HG02678 (cell line): Measurements from ENCODE around the gene PTPN13.

ENCODE experiments used
- ATAC-seq: cut with Tn5 transposase; IDR thresholded peaks from one replicate; pipeline ENCODE4 v1.9.1; 2021; ENCODE audit warnings: mild to moderate bottlenecking, moderate library complexity; ENCODE audit not compliant: unreplicated experiment

PTPN13 gene, protein sequence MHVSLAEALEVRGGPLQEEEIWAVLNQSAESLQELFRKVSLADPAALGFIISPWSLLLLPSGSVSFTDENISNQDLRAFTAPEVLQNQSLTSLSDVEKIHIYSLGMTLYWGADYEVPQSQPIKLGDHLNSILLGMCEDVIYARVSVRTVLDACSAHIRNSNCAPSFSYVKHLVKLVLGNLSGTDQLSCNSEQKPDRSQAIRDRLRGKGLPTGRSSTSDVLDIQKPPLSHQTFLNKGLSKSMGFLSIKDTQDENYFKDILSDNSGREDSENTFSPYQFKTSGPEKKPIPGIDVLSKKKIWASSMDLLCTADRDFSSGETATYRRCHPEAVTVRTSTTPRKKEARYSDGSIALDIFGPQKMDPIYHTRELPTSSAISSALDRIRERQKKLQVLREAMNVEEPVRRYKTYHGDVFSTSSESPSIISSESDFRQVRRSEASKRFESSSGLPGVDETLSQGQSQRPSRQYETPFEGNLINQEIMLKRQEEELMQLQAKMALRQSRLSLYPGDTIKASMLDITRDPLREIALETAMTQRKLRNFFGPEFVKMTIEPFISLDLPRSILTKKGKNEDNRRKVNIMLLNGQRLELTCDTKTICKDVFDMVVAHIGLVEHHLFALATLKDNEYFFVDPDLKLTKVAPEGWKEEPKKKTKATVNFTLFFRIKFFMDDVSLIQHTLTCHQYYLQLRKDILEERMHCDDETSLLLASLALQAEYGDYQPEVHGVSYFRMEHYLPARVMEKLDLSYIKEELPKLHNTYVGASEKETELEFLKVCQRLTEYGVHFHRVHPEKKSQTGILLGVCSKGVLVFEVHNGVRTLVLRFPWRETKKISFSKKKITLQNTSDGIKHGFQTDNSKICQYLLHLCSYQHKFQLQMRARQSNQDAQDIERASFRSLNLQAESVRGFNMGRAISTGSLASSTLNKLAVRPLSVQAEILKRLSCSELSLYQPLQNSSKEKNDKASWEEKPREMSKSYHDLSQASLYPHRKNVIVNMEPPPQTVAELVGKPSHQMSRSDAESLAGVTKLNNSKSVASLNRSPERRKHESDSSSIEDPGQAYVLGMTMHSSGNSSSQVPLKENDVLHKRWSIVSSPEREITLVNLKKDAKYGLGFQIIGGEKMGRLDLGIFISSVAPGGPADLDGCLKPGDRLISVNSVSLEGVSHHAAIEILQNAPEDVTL (N-terminal part only)

DNA sequence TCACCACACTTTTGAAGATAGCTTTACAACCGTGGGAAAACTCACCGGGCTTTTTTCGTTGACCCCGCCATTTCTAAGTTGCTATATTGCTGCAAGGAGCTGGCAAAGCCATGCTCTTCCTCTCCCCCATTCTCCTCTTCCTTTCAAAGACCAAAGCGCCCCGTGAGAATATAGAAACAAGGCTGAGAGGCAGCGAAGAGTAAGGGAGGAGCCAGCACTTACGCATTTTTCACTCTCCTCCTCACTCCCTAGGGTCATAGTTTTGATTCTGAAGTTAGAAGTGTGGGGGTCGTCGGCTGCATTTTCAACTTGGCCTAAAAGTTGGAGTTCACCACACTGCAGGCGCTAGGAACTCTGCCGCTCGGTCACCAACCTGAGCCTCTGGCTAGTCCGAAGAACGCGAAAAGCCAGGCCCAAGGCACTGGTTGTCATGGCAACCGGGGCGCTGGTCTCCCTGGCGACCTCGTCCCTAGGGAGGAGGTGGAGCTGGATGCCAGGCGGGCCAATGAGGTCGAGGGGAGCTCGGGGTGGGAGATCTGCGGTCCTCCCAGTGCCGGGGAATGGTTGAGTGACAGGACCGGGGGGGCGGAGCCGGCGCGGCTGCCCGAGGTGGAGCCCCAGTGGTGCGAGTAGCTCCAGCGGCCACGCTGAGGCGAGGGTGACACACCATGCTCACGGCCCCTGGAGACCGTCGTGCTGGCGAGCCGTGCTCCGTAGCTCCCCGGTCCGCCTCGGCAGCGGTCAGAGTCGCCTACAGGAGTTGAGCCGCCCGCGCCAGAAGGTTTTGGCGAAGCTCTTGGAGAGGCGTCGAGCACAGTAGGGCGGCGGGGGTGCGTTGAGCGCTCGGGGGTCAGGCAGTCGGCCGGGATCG lies at the start of gene PTPN13:
TSS of gene PTPN13 (plus strand) at position 628 of the 871 bp plus-strand sequence. CDS start 40,942 bp downstream, outside the sequence.
- ATAC-seq = peak; percentile 96

DNA sequence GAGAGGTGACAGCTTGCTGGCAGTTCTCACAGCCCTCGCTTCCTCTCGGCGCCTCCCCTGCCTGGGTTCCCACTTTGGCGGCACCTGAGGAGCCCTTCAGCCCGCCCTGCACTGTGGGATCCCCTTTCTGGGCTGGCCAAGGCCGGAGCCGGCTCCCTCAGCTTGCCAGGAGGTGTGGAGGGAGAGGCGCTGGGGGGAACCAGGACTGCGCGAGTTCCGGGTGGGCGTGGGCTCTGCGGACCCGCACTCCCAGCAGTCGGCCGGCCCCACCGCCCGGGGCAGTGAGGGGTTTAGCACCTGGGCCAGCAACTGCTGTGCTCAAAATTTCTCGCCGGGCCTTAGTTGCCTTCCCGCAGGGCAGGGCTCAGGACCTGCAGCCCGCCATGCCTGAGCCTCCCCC lies 47.0 kb upstream of the PTPN13 start:
- no peak for ATAC-seq

DNA sequence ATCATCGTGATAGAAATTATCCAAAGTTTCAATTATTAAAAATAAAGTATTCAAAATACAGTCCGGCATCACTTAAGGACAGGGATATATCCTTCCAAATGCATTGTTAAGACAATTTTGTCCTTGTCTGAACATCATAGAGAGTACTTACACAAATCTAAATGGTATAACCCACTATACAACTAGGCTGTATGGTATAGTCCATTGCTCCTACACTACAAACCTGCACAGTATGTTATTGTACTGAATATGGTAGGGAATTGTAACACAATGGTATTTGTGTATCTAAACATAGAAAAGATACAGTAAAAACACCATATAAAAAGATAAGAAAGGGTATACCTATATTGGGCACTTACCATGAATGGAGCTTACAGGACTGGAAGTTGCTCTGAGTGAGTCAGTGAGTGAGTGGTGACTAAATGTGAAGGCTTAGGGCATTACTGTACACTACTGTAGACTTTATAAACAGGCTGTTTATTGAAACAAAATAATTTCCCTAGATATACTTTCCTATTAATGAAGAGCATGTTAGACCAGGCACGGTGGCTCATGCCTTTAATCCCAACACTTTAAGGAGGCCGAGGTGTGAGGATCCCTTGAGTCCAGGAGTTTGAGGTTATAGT lies 44.8 kb upstream of the PTPN13 start:
- no peak for ATAC-seq

DNA sequence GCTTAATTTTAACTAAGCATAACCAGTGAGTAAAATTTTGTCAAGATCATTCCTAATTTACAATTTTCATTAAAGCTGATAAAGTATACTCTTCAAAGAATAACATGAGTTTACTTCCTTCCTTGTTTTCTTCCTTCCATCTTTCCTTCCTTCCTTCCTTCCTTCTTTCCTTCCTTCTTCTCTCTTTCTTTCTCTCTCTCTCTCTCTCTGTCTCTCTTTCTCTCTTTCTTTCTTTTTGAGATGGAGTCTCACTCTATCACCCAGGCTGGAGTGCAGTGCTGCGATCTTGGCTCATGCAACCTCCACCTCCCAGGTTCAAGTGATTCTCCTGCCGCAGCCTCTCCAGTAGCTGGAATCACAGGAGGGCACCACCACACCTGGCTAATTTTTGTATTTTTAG lies 42.7 kb upstream of the PTPN13 start:
- no peak for ATAC-seq

DNA sequence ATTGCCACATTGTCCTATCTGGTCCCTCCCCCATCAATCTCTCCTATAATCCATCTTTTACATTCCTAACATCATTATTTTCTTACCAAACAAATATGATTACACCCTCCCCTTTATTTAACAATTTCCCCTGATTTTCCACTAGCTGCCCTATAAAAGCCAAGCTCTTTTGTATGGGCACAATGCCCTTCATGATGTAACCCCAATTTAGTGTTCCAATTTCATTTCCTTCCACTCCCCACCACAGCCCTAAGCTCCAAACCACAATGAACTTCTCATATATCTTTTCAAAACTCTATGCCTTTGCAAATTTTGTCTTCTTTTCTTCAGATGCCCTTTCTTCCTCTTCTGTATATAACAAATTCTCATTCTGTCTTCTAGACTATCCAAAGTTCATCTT lies 39.5 kb upstream of the PTPN13 start:
- no peak for ATAC-seq

DNA sequence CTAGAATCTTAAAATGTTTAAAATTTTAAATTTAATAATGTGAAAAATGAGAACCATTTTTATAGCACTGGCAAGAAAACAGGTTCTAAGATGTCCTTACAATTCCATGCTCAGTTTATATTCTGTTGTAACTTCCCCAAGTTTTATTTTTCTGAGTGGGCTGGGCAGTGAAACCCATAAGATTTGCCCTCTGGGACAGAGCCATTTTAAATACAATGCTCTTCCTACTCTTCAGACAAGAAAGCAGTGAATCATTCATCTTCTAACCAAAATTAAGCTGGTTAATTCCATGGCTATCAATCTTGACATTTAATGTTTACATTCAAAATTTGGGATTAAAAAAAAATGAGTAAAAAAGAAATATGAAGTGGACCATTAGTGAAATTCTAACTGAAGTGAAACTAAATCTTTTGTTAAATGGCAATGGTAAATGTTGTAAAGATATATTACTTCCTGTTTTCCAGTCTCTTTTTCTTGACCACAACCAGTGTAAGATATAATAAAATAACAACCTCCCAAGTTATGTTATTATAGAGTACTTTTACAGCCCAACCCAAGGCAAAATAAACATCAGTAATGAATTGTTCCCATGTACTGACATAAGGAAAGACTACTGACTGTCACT lies 37.2 kb upstream of the PTPN13 start:
- no peak for ATAC-seq

DNA sequence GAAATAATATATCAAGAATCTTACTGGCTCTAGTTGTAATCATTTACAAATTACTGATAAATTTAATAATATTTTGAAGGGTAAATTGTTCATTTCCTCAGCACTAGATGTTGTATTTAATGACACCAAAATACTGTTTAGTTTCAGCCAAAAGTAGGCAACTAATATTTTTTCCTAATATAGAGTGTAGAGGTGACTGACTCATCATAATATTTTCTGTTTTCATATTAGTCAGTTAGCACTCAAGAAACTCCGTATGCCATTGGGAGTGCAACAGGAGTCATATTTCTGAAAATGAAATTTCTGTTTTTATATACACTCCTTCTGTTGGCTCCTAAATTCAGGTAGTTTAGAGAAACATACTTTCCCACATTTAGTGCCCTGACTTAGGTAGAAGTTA lies 36.6 kb upstream of the PTPN13 start:
- peak; percentile 86 for ATAC-seq

DNA sequence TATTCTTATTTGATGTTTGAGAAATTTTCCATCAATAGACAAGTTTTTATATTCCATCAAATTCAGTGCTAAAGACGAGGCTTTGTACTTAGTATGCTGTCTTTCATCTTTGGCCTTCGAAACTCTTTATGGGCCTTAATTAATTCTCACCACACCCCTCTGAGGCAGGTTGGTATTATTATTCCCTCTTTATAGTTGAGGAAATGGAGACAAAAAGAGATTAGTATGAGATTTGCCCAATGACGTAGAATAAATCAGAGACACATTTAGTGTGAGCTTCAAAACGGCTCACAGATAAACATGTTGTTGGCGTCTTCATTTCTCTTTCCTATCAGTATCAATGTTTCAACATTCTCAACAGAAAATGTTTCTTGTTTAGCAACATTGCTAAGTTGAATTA lies 35.9 kb upstream of the PTPN13 start:
- no peak for ATAC-seq

DNA sequence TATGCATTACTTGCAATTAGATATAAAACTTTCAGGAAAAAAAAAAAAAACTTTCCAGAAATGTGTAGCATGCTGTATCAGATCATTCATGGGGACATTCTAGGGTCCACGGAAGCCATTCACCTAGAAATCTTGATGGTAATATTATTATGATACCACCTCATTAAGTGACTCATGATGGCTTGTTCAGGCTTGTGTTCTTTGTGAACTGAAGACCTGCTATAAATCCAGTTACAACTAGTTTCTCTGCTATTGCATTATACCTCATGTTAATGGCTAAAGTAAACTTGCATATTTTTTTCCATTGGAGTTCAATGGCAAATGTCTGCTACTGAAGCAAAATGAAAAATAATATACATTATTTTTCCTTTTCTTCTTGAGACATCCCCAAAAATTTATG lies 35.3 kb upstream of the PTPN13 start:
- no peak for ATAC-seq

DNA sequence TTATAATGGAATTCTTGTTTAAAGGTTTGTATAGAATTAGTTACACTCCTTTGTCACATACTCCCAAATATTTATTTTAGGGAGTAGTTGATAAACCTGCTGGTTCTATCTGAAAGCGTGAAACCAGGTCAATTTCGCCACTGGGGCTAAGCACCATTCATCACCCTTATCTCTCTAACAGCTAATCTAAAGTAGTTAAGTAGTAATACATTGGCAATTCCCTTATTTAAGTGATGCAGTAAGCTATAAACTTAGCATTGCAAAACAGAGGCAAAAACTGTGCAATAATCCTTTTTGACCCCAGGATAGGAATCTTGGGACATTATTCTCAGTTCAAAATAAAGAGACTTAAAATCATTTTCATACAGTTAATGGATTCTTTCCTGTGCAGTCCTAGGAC lies 33.7 kb upstream of the PTPN13 start:
- no peak for ATAC-seq

DNA sequence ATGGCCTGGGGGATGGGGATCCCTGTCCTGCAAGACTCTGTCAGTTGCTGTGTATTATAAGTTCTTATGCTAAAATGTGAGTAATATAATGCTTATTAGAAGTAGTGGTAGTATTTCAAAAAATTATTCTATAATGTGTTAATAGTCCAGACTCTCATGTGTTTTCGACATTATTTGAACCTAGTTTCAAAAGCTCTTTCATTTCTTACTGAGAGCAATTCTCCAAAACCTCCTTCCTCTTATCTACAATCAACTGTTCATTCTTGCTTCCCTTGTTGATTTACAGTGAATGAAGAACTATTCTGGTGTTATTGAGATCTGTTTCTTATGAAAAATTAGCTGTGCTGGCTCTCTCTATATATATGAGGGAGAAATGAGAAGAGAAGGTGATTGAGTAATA lies 32.9 kb upstream of the PTPN13 start:
- no peak for ATAC-seq

DNA sequence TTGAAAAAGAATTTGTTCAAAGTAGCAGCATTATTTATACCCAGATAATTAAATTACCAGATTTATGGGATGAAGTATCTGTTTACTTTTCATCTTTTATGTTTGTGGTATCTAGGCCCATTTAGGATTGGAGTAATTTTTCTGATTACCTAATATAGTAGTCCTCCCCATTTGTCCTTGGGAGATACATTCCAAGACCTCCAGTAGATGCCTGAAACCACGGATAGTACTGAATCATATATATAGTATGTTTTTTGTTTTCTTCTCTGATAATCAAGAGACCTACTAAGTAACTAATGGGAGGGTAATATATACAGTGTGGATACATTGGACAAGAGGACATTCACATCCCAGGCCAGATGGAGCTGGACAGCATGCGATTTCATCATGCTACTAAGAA lies 30.7 kb upstream of the PTPN13 start:
- ATAC-seq = no peak

DNA sequence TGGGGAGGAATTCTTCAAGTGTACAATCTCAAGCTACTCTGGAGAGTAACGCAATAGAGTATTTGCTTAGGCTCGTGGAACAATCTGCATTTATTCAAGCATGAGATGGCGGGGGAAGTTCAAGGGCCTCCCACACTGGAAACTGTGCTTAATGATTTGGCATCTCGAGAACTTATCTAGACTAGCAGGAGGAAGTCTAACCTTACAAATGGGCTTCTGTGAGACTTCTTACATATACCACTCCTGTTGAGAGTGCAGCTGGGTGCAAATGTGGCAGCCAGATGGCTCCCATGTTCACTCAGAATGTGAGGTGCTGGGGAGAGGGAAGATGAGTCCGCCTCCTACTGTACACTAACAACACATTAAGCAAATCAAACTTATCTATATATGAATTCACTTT lies 29.3 kb upstream of the PTPN13 start:
- ATAC-seq = no peak

DNA sequence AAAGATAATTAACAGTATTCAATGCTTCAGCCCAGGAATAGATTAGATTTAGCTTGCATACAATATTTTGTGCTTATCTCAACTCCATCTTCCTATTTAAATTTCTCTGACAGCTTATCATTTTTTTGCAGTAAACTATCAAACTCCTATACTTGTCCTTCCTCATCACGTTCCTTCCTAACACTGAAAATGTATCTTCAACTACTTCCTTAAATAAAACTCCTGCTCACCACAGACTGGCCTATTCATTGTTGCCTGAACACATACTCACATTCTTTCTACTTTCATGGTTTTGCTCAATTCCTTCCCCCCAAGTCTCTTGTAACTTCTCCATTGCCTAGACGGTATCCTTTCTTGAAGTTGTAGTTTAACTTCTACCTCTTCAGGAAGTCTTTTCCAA lies 28.5 kb upstream of the PTPN13 start:
- no peak for ATAC-seq

DNA sequence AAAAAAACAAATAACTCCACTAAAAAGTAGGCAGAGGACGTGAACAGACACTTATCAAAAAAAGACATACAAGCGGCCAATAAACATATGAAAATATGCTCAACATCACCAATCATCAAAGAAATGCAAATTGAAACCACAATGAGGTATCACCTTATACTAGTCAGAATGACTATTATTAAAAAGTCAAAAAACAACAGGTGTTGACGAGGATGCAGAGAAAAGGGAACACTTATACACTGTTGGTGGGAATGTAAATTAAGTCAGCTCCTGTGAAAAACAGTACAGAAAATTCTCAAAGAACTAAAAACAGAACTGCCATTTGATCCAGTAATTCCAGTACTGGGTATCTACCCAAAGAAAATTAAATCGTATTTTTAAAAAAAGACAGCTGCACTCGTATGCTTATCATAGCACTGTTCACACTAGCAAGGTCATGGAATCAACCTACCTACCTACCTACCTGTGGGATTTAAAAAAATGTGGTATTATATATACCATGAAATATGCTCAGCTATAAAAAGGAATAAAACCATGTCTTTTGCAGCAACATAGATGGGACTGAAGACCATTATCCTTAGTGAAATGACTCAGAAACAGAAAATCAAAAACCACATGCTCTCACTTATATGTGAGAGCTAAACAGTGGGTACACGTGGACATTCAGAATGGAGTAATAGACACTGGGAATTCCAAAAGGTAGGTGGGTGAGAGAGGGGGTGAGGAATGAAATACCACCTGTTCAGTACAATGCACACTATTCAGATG lies 24.8 kb upstream of the PTPN13 start:
- ATAC-seq = no peak

DNA sequence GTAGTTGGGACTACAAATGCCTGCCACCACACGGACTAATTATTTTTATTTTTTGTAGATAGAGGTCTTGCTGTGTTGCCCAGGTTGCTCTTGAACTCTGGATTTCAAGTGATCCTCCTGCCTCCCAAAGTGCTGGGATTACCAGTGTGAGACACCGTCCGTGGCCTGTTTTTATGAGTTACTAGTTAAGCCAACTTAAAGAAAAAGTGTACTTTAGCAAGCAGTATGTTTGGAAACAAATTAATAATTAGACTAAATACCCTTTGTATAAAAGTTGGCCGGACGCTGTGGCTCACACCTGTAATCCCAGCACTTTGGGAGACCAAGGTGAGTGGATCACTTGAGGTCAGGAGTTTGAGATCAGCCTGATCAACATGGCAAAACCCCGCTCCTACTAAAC lies 14.2 kb upstream of the PTPN13 start:
- ATAC-seq = no peak

DNA sequence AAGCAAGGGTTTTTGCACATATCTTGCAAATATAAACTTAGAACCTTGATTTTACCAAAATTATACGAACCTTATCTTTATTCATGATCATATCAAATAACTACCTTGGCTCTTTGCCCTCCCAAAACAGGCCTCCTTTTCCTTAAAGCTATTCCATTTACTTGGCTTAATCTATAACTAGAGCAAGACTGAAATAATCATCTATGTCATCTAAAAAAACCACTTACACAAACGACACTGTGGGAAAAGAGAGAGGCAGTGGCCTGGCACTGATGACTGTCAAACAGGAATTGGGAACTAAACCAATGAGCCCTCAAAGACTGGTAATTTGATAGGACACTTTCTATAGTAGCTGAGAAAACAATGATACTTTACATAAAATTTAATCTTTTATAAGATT lies 11.7 kb upstream of the PTPN13 start:
- no peak for ATAC-seq

DNA sequence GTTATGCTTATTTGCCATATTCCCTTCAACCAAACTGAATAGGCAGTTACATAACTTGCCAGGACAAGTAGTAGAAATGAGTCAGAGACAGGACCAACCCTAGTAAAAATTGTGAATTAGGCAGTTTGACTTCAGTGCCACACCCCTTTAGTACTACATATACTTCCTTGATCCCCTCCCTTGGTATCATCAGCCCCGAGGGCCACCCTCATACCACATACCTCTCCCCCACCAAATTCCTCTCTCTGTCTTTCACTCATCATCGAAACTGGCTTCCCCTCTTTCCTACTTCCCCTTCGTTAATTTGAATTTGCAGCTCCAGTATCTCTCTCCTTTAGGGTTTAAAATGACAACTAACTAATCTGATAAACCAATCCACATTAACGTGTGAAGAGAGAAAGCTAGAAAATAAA lies 7.9 kb upstream of the PTPN13 start:
- ATAC-seq = no peak
